ENCODE measurements around the gene JMY. TPM values are rescaled to one million over a fixed set of nuclear protein-coding genes. Genes with fewer than 3 reads are reported as not detected.

Gene JMY
- total RNA-seq, 1 experiment from 2014 or later: 11.3 TPM

DNA sequence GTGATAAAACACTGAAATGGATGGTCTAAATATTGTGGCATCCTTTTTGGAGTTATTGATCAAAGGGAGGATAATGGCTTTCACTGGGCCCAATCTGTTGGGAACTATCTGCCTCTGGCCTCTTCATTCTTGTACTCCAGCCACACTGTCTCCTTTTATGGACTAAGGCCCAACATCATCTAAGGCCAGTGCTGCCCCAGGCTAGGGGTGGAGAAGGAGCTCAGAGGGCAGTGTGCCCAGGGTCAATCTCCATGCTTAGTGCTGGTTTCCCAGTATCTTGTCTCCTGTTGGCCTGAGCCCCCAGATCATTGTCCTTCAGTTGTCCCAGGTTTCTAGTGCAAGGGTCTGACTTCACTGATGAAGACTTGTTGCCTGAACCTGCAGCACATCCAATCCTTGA, 26.4 kb upstream of the JMY start:
- CTCF ChIA-PET: no interaction called here
- no peak overlapping the region for H3K27ac Mint-ChIP-seq (ENCODE audit: unreplicated experiment)
- POLR2A ChIA-PET: no interaction called here
- DNase-seq: no peak
- no peaks in the 10 kb centered on the region for H3K9me3 ChIP-seq
- no peaks in the 10 kb centered on the region for H3K36me3 ChIP-seq (ENCODE audit: control insufficient read depth, insufficient read depth, low read length)
- no peaks in the 10 kb centered on the region for H3K9me3 Mint-ChIP-seq (ENCODE audit: unreplicated experiment)
- no TSS peak for BruUV-seq (replicated peaks)
- intact Hi-C loops (cut with micrococcal nuclease; ENCODE audit: unreplicated experiment): no loop called here
- no peaks in the 10 kb centered on the region for H3K27me3 ChIP-seq (replicated peaks; ENCODE audit: control insufficient read depth, insufficient read depth, low read length)
- H3K27me3 Mint-ChIP-seq (ENCODE audit: insufficient read depth, unreplicated experiment): no peaks in the 10 kb centered on the region
- H3K4me1 ChIP-seq: no peaks in the 10 kb centered on the region
- no peak overlapping the region for H3K4me3 ChIP-seq (ENCODE audit: low read depth, low read length)
- H3K4me1 Mint-ChIP-seq (ENCODE audit: low read depth, unreplicated experiment): peaks cover 6% of the 10 kb centered on the region
- H3K4me3 Mint-ChIP-seq (ENCODE audit: unreplicated experiment): no peak overlapping the region
- H3K36me3 Mint-ChIP-seq (ENCODE audit: insufficient read depth, unreplicated experiment): peaks cover 6% of the 10 kb centered on the region
- no peak for TF ChIP-seq CTCF (IDR thresholded peaks at IDR 0.05; ENCODE audit: insufficient read depth in 1 of 2, low read depth in 1 of 2, low read length in 1 of 2, severe bottlenecking in 1 of 2, unreplicated experiment in 1 of 2)

DNA sequence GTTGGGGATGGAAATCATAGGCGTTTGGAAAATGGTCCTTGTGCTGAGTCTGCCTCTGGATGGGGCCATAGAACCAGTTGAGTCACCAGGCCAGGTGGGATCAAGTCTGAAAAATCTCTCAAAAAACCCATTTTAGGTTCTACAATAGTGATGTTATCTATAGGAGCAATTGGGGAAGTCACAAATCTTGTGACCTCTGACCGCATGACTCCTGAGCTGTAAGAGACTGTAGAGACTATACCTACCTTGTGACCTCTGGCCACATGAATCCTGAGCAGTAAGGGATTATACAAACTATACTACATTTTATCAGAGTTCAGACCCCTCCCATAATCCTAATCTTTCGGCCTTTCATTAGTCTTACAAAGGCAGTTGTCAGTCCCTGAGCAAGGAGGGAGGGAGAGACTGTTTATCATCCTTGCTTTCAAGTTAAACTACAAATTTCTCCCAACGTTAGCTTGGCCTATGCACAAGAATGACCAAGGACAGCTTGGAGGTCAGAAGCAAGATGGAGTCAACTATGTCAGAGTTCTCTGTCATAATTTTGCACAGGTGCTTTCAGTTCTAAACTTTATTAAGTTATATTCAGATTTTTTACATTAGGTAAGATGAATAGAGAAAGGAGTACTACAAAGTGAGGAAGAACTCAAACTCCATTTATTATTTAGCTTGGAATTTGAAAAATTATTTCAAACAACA, 11.5 kb upstream of the JMY start:
- BruUV-seq (replicated peaks): no TSS peak
- no peak overlapping the region for H3K27ac Mint-ChIP-seq (ENCODE audit: unreplicated experiment)
- ChIA-PET CTCF (no interaction called here), POLR2A (no interaction called here)
- TF ChIP-seq CTCF (IDR thresholded peaks at IDR 0.05; ENCODE audit: insufficient read depth in 1 of 2, low read depth in 1 of 2, low read length in 1 of 2, severe bottlenecking in 1 of 2, unreplicated experiment in 1 of 2): no peak
- Histone ChIP-seq H3K9me3 (no peaks in the 10 kb centered on the region), H3K36me3 (ENCODE audit: control insufficient read depth, insufficient read depth, low read length) (no peaks in the 10 kb centered on the region), H3K4me3 (ENCODE audit: low read depth, low read length) (no peak overlapping the region), H3K27me3 (replicated peaks; ENCODE audit: control insufficient read depth, insufficient read depth, low read length) (no peaks in the 10 kb centered on the region), H3K4me1 (no peaks in the 10 kb centered on the region)
- intact Hi-C loops (cut with micrococcal nuclease; ENCODE audit: unreplicated experiment): no loop called here
- no peaks in the 10 kb centered on the region for H3K9me3 Mint-ChIP-seq (ENCODE audit: unreplicated experiment)
- no peak overlapping the region for H3K4me3 Mint-ChIP-seq (ENCODE audit: unreplicated experiment)
- no peak for DNase-seq
- no peaks in the 10 kb centered on the region for H3K36me3 Mint-ChIP-seq (ENCODE audit: insufficient read depth, unreplicated experiment)
- no peaks in the 10 kb centered on the region for H3K27me3 Mint-ChIP-seq (ENCODE audit: insufficient read depth, unreplicated experiment)
- H3K4me1 Mint-ChIP-seq (ENCODE audit: low read depth, unreplicated experiment): no peaks in the 10 kb centered on the region

DNA sequence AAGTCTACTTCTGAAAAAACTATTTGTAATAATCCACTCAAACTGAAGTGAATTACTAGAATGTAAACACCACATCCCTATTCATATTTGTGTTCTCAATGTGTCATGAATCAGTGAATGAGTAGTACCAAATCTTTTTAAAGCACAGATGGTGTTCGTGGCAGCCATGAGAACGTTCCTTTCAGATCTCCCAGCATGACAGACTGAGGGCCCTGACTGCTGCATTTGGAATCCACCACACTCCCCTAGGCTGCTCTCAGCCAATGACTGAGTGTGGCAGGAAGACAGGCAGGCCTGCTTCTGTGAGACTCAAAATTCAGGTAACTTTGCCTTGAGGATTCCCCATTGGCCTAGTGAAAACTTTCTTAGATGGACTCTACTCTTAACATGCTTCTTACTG, 10.9 kb upstream of the JMY start:
- no peaks in the 10 kb centered on the region for H3K4me1 ChIP-seq
- H3K36me3 ChIP-seq (ENCODE audit: control insufficient read depth, insufficient read depth, low read length): no peaks in the 10 kb centered on the region
- H3K9me3 ChIP-seq: no peaks in the 10 kb centered on the region
- no peak for DNase-seq
- H3K4me1 Mint-ChIP-seq (ENCODE audit: low read depth, unreplicated experiment): no peaks in the 10 kb centered on the region
- no peaks in the 10 kb centered on the region for H3K27me3 ChIP-seq (replicated peaks; ENCODE audit: control insufficient read depth, insufficient read depth, low read length)
- no peaks in the 10 kb centered on the region for H3K27me3 Mint-ChIP-seq (ENCODE audit: insufficient read depth, unreplicated experiment)
- H3K4me3 ChIP-seq (ENCODE audit: low read depth, low read length): no peak overlapping the region
- intact Hi-C loops (cut with micrococcal nuclease; ENCODE audit: unreplicated experiment): no loop called here
- TF ChIP-seq CTCF (IDR thresholded peaks at IDR 0.05; ENCODE audit: insufficient read depth in 1 of 2, low read depth in 1 of 2, low read length in 1 of 2, severe bottlenecking in 1 of 2, unreplicated experiment in 1 of 2): no peak
- H3K9me3 Mint-ChIP-seq (ENCODE audit: unreplicated experiment): no peaks in the 10 kb centered on the region
- no TSS peak for BruUV-seq (replicated peaks)
- H3K36me3 Mint-ChIP-seq (ENCODE audit: insufficient read depth, unreplicated experiment): peaks cover under 1% of the 10 kb centered on the region
- H3K4me3 Mint-ChIP-seq (ENCODE audit: unreplicated experiment): no peak overlapping the region
- no peak overlapping the region for H3K27ac Mint-ChIP-seq (ENCODE audit: unreplicated experiment)
- POLR2A ChIA-PET: no interaction called here
- CTCF ChIA-PET: no interaction called here

Data from Caco-2 (cell line).